ENCODE results near the gene AKAP17A. TPM values are rescaled to one million over a fixed set of nuclear protein-coding genes. Genes with fewer than 3 reads are reported as not detected.
"Not testable (repeated sequence)": the region's sequence is repeated elsewhere in the genome, so short reads cannot be mapped to it uniquely, and the experiment has no call there.

Gene AKAP17A
- polyA plus RNA-seq (ENCODE audit: insufficient read length in 3 of 3) = 10 to 100 TPM; 44.8 to 66.3 (median 56.6) TPM
- long read RNA-seq, donor 1, partial matches to known transcripts = 7 of 16 reads
- long read RNA-seq, donor 1, other reads (novel, unspliced or antisense) = 0 of 16 reads
- long read RNA-seq, donor 2, transcript AKAP17A-202 (4 exons, 2,187 nt) = major isoform, 7 of 9 reads
- long read RNA-seq, donor 2, partial matches to known transcripts = 0 of 9 reads
- long read RNA-seq, donor 2, other reads (novel, unspliced or antisense) = 0 of 9 reads
- long read RNA-seq, donor 3, transcript AKAP17A-201 (5 exons, 3,204 nt) = major isoform, 6 of 12 reads
- long read RNA-seq, donor 3, transcript AKAP17A-202 (4 exons, 2,187 nt) = major isoform, 6 of 12 reads
- long read RNA-seq, donor 3, partial matches to known transcripts = 0 of 12 reads
- long read RNA-seq, donor 3, other reads (novel, unspliced or antisense) = 0 of 12 reads
- long read RNA-seq, donor 4, transcript AKAP17A-201 (5 exons, 3,204 nt) = major isoform, 6 of 12 reads
- long read RNA-seq, donor 4, transcript AKAP17A-202 (4 exons, 2,187 nt) = major isoform, 6 of 12 reads
- long read RNA-seq, donor 4, partial matches to known transcripts = 0 of 12 reads
- long read RNA-seq, donor 4, other reads (novel, unspliced or antisense) = 0 of 12 reads
- long read RNA-seq, donor 5, transcript AKAP17A-201 (5 exons, 3,204 nt) = major isoform, 13 of 48 reads
- long read RNA-seq, donor 5, transcript AKAP17A-202 (4 exons, 2,187 nt) = minor isoform, 7 of 48 reads
- long read RNA-seq, donor 5, partial matches to known transcripts = 28 of 48 reads
- long read RNA-seq, donor 5, other reads (novel, unspliced or antisense) = 0 of 48 reads
- long read RNA-seq, donor 6, transcript AKAP17A-202 (4 exons, 2,187 nt) = major isoform, 7 of 21 reads
- long read RNA-seq, donor 6, transcript AKAP17A-201 (5 exons, 3,204 nt) = minor isoform, 5 of 21 reads
- long read RNA-seq, donor 6, partial matches to known transcripts = 9 of 21 reads
- long read RNA-seq, donor 6, other reads (novel, unspliced or antisense) = 0 of 21 reads
- long read RNA-seq, donor 7, transcript AKAP17A-202 (4 exons, 2,187 nt) = major isoform, 5 of 17 reads
- long read RNA-seq, donor 7, partial matches to known transcripts = 8 of 17 reads
- long read RNA-seq, donor 7, other reads (novel, unspliced or antisense) = 0 of 17 reads
- long read RNA-seq, donor 8, transcript AKAP17A-202 (4 exons, 2,187 nt) = major isoform, 16 of 33 reads
- long read RNA-seq, donor 8, partial matches to known transcripts = 11 of 33 reads
- long read RNA-seq, donor 8, other reads (novel, unspliced or antisense) = 0 of 33 reads
- long read RNA-seq, donor 9, partial matches to known transcripts = 0 of 7 reads
- long read RNA-seq, donor 9, other reads (novel, unspliced or antisense) = 0 of 7 reads
- long read RNA-seq, donor 10, transcript AKAP17A-202 (4 exons, 2,187 nt) = minor isoform, 6 of 15 reads
- long read RNA-seq, donor 10, transcript AKAP17A-201 (5 exons, 3,204 nt) = major isoform, 8 of 15 reads
- long read RNA-seq, donor 10, partial matches to known transcripts = 0 of 15 reads
- long read RNA-seq, donor 10, other reads (novel, unspliced or antisense) = 0 of 15 reads
- long read RNA-seq, donor 11, partial matches to known transcripts = 0 of 5 reads
- long read RNA-seq, donor 11, other reads (novel, unspliced or antisense) = 0 of 5 reads
- long read RNA-seq, donor 12, partial matches to known transcripts = 0 of 4 reads
- long read RNA-seq, donor 12, other reads (novel, unspliced or antisense) = 0 of 4 reads
- long read RNA-seq, donor 13, transcript AKAP17A-202 (4 exons, 2,187 nt) = major isoform, 9 of 33 reads
- long read RNA-seq, donor 13, transcript AKAP17A-201 (5 exons, 3,204 nt) = minor isoform, 8 of 33 reads
- long read RNA-seq, donor 13, partial matches to known transcripts = 15 of 33 reads
- long read RNA-seq, donor 13, other reads (novel, unspliced or antisense) = 0 of 33 reads
- long read RNA-seq, donor 14, partial matches to known transcripts = 0 of 8 reads
- long read RNA-seq, donor 14, other reads (novel, unspliced or antisense) = 0 of 8 reads
- long read RNA-seq, donor 15, partial matches to known transcripts = 0 of 6 reads
- long read RNA-seq, donor 15, other reads (novel, unspliced or antisense) = 0 of 6 reads
- long read RNA-seq, donor 16, transcript AKAP17A-201 (5 exons, 3,204 nt) = major isoform, 21 of 62 reads
- long read RNA-seq, donor 16, transcript AKAP17A-202 (4 exons, 2,187 nt) = major isoform, 21 of 62 reads
- long read RNA-seq, donor 16, partial matches to known transcripts = 18 of 62 reads
- long read RNA-seq, donor 16, other reads (novel, unspliced or antisense) = 0 of 62 reads

- DNase-seq (ENCODE audit: extremely low read depth in 1 of 11, low read depth in 9 of 11, low spot score in 4 of 11) = peak; percentile 84 to 95 (median 91)
Measured at GRCh38 chrX:1591102-1591862, at the start of gene AKAP17A. TSS of gene AKAP17A (plus strand) at chrX:1591604. CDS start at chrX:1593463, 1,859 bp downstream.

GRCh38 chrX:1542994-1543725 is 48.2 kb upstream of the AKAP17A start:
- DNase-seq (ENCODE audit: extremely low read depth in 1 of 11, low read depth in 9 of 11, low spot score in 4 of 11) = no peak

GRCh38 chrX:1545776-1546408 is 45.5 kb upstream of the AKAP17A start:
- no peak for DNase-seq (ENCODE audit: extremely low read depth in 1 of 11, low read depth in 9 of 11, low spot score in 4 of 11)

GRCh38 chrX:1546691-1547251 is 44.6 kb upstream of the AKAP17A start:
- no peak for DNase-seq (ENCODE audit: extremely low read depth in 1 of 11, low read depth in 9 of 11, low spot score in 4 of 11)

GRCh38 chrX:1551959-1552546 is 39.4 kb upstream of the AKAP17A start:
- DNase-seq (ENCODE audit: extremely low read depth in 1 of 11, low read depth in 9 of 11, low spot score in 4 of 11) = no peak

GRCh38 chrX:1554469-1555210 is 36.8 kb upstream of the AKAP17A start:
- DNase-seq (ENCODE audit: extremely low read depth in 1 of 11, low read depth in 9 of 11, low spot score in 4 of 11) = no peak

GRCh38 chrX:1555370-1555769 is 36.0 kb upstream of the AKAP17A start:
- no peak for DNase-seq (ENCODE audit: extremely low read depth in 1 of 11, low read depth in 9 of 11, low spot score in 4 of 11)

- not testable (repeated sequence) for DNase-seq (ENCODE audit: extremely low read depth in 1 of 11, low read depth in 9 of 11, low spot score in 4 of 11)
Measured at GRCh38 chrX:1557442-1557841, 34.0 kb upstream of the AKAP17A start.

GRCh38 chrX:1558761-1559468 is 32.5 kb upstream of the AKAP17A start:
- no peak for DNase-seq (ENCODE audit: extremely low read depth in 1 of 11, low read depth in 9 of 11, low spot score in 4 of 11)

GRCh38 chrX:1561164-1561563 is 30.2 kb upstream of the AKAP17A start:
- DNase-seq (ENCODE audit: extremely low read depth in 1 of 11, low read depth in 9 of 11, low spot score in 4 of 11) = no peak

GRCh38 chrX:1564077-1564476 is 27.3 kb upstream of the AKAP17A start:
- DNase-seq (ENCODE audit: extremely low read depth in 1 of 11, low read depth in 9 of 11, low spot score in 4 of 11) = not testable (repeated sequence)

GRCh38 chrX:1564750-1565683 is 26.4 kb upstream of the AKAP17A start:
- DNase-seq (ENCODE audit: extremely low read depth in 1 of 11, low read depth in 9 of 11, low spot score in 4 of 11) = no peak
